Breast epithelium (tissue), 4 donors: Measurements from ENCODE around the gene BEST1. TPM values are rescaled to one million over a fixed set of nuclear protein-coding genes. Genes with fewer than 3 reads are reported as not detected.

Experiments used
- DNase-seq, 2 donors: peaks; one replicate each; pipeline ENCODE4 v3.0.0-alpha.2; 2019; ENCODE audit warnings: low spot score in 2 of 2
- H3K27ac ChIP-seq, 2 donors: fragments of 200-600 bp; sonication (generic) in 1 of 2; one replicate each; pipeline ENCODE4 v1.5.1; 2016 to 2019; ENCODE audit warnings: mild to moderate bottlenecking in 1 of 2
- H3K27me3 ChIP-seq, 2 donors: fragments of 200-600 bp; sonication (generic) in 1 of 2; one replicate each; pipeline versions ENCODE4 v1.5.1 to v1.6.0; 2017 to 2019; ENCODE audit warnings: control low read depth in 1 of 2, mild to moderate bottlenecking in 1 of 2
- H3K36me3 ChIP-seq: fragments of 200-600 bp; one replicate; pipeline ENCODE4 v1.5.1; 2019
- H3K4me1 ChIP-seq, 2 donors: fragments of 200-600 bp; sonication (generic); one replicate each; pipeline ENCODE4 v1.5.1; 2016 to 2019; ENCODE audit warnings: control low read depth in 1 of 2
- H3K4me3 ChIP-seq, 3 donors: fragments of 200-600 bp; sonication (generic); 1 replicate in 2 of 3; 2 replicates in 1 of 3; pipeline ENCODE4 v1.5.1; 2016 to 2019; ENCODE audit warnings: mild to moderate bottlenecking in 3 of 3, moderate library complexity in 2 of 3
- H3K9me3 ChIP-seq, 2 donors: fragments of 200-600 bp; sonication (generic) in 1 of 2; one replicate each; pipeline ENCODE4 v1.5.1; 2016 to 2019; ENCODE audit warnings: control low read depth in 1 of 2
- POLR2A ChIP-seq: fragments of 450-650 bp; IDR thresholded peaks from one replicate; pipeline ENCODE4 v1.6.1; 2016; ENCODE audit warnings: antibody characterized with exemption, mild to moderate bottlenecking, moderate library complexity
- POLR2AphosphoS5 ChIP-seq, 3 donors: sonication (generic); formaldehyde crosslinking; IDR thresholded peaks; one replicate each; pipeline ENCODE4 v1.6.1; 2017; ENCODE audit warnings: antibody characterized with exemption in 3 of 3
- intact Hi-C: fragments of 100-400 bp; cut with DNase I; formaldehyde crosslinking; loops from one replicate; pipeline ENCODE4 v1.15.1; 2023; ENCODE audit warnings: low total_unique reads
- total RNA-seq, 3 donors: library from RNA; depleted of rRNA; stranded (reverse); fragments of >200 nt; gene quantifications; one replicate each; pipeline ENCODE4 v1.1.0, GENCODE V29; 2016
- TF ChIP-seq, protein P1 (sequence below), 3 donors: fragments of 450-650 bp; IDR thresholded peaks; one replicate each; pipeline ENCODE4 v1.5.1; 2016 to 2017; ENCODE audit warnings: antibody characterized with exemption in 3 of 3, mild to moderate bottlenecking in 3 of 3, moderate library complexity in 3 of 3

Gene BEST1
- total RNA-seq, 3 donors from 2014 or later = 3.7 to 10.1 (median 5.9) TPM

DNA sequence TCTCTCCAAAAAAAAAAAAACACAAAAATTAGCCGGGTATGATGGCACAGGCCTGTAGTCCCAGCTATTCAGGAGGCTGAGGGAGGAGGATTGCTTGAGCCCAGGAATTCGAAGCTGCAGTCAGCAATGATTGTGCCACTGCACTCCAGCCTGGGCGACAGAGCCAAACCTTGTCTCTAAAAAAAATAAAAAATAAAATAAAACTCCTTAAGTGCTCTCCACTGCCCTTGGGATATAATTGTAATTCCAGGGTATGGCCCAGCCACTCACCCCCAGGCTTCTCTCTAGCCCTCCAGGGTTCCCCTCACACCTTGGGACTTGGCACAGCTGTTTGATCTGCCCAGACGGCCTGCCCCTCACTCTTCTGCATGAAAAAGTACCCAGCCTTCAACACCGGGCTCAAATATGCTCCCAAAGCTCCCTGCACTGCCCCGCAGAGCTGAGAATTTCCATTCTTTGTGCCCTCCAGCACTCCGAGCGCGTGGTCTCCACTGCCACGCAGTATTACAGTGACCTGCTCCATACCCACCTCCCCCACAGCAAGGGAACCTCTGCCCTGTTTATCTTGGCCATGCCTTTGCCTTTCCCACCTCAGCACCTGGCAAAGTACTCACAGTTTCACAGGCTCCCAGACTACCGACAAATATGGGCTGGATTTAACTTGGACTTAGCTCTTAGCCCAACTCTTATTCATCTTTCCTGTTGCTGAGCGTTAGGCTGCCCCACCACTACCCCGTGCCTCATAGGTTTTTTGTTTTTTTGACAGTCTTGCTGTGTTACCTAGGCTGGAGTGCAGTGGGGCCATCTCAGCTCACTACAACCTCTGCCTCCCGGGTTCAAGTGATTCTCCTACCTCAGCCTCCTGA lies 24.8 kb downstream of the BEST1 start:
- Histone ChIP-seq H3K36me3 (no peaks in the 10 kb centered on the region), H3K27ac (peak overlapping the region; percentile 93 to 100), H3K9me3 (no peaks in the 10 kb centered on the region), H3K4me3 (peak overlapping the region in 1 of 3 donors; percentile 18), H3K27me3 (no peaks in the 10 kb centered on the region), H3K4me1 (peaks cover 21 to 49% of the 10 kb centered on the region in 2 donors)
- peak; percentile 60 to 74 for DNase-seq
- TF ChIP-seq POLR2A = no peak
- TF ChIP-seq, protein P1, sequence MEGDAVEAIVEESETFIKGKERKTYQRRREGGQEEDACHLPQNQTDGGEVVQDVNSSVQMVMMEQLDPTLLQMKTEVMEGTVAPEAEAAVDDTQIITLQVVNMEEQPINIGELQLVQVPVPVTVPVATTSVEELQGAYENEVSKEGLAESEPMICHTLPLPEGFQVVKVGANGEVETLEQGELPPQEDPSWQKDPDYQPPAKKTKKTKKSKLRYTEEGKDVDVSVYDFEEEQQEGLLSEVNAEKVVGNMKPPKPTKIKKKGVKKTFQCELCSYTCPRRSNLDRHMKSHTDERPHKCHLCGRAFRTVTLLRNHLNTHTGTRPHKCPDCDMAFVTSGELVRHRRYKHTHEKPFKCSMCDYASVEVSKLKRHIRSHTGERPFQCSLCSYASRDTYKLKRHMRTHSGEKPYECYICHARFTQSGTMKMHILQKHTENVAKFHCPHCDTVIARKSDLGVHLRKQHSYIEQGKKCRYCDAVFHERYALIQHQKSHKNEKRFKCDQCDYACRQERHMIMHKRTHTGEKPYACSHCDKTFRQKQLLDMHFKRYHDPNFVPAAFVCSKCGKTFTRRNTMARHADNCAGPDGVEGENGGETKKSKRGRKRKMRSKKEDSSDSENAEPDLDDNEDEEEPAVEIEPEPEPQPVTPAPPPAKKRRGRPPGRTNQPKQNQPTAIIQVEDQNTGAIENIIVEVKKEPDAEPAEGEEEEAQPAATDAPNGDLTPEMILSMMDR (IDR thresholded peaks at IDR 0.05) = no peak
- TF ChIP-seq POLR2AphosphoS5 (IDR thresholded peaks at IDR 0.05) = peak in 1 of 3 donors; percentile 38
- intact Hi-C loops = no loop called here

DNA sequence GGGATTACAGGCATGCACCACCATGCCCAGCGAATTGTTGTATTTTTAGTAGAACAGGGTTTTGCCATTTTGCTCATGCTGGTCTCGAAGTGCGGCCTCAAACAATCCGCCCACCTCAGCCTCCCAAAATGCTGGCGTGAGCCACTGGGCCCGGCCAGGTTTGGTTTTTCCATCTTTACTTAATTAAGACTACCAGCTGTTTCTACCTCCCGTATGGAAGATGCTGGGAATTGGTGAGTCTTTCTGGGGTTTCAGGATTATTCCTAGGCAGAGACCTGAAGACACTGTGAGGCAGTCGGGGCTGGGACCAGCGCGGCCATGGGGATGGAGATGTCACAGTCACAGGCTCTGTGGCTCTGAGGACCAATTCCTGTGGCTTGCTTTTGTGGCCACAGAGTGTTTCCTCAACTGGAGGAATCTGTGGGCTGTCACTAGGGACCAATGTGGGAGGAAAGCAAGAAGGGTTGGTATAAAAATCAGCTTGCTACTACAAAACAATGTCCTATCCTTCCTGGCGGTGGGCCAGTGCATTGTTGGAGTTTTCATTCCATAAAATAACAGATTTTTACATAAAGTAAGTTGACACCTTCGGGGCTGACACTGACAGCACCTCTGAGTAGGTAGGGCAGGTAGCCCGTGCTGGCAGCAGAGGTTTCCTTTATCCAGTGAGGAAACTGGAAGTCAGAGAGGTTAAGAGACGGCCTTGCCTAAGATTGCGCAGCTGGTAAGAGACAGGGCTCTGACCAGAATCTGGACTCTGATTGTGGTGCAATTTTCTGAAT lies 25.7 kb downstream of the BEST1 start:
- Histone ChIP-seq H3K4me1 (peaks cover 18 to 46% of the 10 kb centered on the region in 2 donors), H3K4me3 (peak overlapping the region in 1 of 3 donors; percentile 18), H3K27me3 (no peaks in the 10 kb centered on the region), H3K27ac (peak overlapping the region; percentile 93 to 100), H3K9me3 (no peaks in the 10 kb centered on the region), H3K36me3 (no peaks in the 10 kb centered on the region)
- TF ChIP-seq, protein P1 (IDR thresholded peaks at IDR 0.05) = peak in 1 of 3 donors; percentile 5
- TF ChIP-seq POLR2A (no peak), POLR2AphosphoS5 (IDR thresholded peaks at IDR 0.05) (no peak)
- intact Hi-C loops = no loop called here
- peak; percentile 50 to 53 for DNase-seq

DNA sequence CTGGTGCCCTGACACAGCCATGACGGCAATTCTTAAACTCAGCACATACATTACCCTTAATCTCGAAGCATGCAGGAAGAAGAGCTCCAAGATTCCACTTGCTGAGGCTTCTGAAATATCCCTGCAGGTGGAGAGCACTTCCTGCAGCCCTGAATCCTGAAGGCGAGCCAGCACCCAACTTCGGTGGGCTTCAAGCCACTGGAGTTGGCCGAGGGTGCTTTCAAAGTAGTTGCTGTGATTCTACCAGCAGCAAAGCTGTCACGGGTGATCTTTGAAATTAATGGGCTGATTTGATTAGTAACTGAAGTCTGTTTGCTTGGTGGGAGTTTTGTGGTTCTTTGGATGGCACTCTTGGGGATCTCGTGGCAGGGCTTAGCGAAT lies 26.3 kb downstream of the BEST1 start:
- TF ChIP-seq, protein P1 (IDR thresholded peaks at IDR 0.05) = no peak
- TF ChIP-seq POLR2A = no peak
- no peak for TF ChIP-seq POLR2AphosphoS5 (IDR thresholded peaks at IDR 0.05)
- intact Hi-C loops = no loop called here
- DNase-seq = peak; percentile 11 to 24
- peak overlapping the region; percentile 93 to 100 for H3K27ac ChIP-seq
- H3K9me3 ChIP-seq = no peaks in the 10 kb centered on the region
- H3K27me3 ChIP-seq = no peaks in the 10 kb centered on the region
- H3K4me3 ChIP-seq = peak overlapping the region in 1 of 3 donors; percentile 18
- H3K36me3 ChIP-seq = no peaks in the 10 kb centered on the region
- H3K4me1 ChIP-seq = peaks cover 14 to 43% of the 10 kb centered on the region in 2 donors

DNA sequence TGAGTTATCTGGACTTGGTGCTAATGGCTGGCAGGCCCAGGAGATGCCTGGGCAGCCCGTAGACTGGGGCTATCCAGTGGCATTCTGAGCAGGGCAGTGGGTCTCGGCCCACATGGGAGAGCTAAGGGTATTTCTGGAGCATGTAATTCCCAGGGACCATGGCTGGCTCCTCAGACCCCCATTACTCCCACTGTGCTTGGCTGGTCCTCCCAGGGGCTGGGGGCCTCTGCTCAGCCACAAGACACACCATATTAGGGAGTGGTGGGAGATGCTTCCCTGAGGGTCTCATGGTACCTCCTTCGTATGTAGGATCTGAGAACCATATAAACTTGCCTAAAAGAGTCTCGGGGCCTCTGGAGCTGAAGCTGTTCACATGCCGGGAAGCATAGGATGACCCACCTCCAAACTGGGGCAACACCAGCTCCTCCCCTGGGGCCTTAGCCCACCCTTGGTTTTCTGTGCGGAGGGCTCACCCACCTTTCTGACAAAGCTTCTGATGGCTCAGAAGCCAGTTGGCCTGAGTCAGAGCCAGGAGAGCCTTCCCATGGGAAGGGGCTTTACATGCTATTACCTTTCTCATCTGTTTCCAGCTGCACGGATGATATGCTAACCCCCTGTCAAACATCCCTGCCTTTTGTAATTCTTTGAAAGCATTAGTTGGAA lies 26.8 kb downstream of the BEST1 start:
- peak overlapping the region; percentile 93 to 100 for H3K27ac ChIP-seq
- no peaks in the 10 kb centered on the region for H3K36me3 ChIP-seq
- peak; percentile 13 to 49 for DNase-seq
- no peaks in the 10 kb centered on the region for H3K9me3 ChIP-seq
- TF ChIP-seq POLR2A (no peak), POLR2AphosphoS5 (IDR thresholded peaks at IDR 0.05) (no peak)
- TF ChIP-seq, protein P1 (IDR thresholded peaks at IDR 0.05) = no peak
- no peak overlapping the region for H3K4me3 ChIP-seq
- H3K4me1 ChIP-seq = peaks cover 12 to 43% of the 10 kb centered on the region in 2 donors
- intact Hi-C loops = no loop called here
- no peaks in the 10 kb centered on the region for H3K27me3 ChIP-seq
